CD4-positive, alpha-beta T cell treated with Interleukin-2 at 100 ng/mL for 4 hours (primary cell): Measurements from ENCODE around the gene ADAM22.

Experiments
- DNase-seq: peaks from one replicate; pipeline ENCODE4 v3.0.0-alpha.2; 2020; ENCODE audit warnings: low spot score

Gene ADAM22

DNA sequence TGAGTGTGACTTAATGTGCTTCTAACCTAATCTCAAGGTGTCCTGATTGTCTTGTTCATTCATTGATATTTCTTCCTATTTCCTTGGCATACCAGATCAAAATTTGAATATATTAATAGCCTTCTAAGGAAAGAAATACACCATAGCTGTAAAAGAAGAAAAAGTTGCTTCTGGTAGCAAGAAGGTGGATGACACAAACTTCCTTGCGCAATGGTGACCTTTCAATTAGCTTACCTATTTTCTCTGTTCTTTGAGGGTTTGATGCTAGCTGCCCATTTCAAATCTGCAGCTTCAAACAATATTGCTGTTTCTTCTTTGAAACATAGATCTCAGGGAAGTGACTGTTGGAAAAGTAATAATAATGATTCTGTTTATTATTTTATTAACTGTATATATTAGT is 108.8 kb downstream of the ADAM22 start:
- no peak for DNase-seq

DNA sequence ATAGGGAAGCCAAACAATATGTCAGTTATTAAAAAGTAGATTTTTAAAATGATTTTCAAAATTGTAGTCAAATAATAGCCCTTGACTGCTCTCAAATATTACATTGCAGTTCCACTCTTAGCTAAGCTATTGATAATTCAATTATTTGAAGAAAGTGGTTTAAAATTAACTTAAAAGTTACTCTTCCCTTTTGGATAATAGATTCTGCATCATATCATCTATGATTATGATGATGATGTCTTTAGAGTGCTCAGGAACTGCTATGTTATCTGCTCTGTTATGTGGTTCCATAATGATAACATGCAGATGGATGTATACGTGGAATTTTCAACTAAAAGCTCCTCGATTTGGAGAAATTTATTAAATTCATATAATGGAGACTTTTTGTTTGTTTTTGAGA is 110.0 kb downstream of the ADAM22 start:
- no peak for DNase-seq

DNA sequence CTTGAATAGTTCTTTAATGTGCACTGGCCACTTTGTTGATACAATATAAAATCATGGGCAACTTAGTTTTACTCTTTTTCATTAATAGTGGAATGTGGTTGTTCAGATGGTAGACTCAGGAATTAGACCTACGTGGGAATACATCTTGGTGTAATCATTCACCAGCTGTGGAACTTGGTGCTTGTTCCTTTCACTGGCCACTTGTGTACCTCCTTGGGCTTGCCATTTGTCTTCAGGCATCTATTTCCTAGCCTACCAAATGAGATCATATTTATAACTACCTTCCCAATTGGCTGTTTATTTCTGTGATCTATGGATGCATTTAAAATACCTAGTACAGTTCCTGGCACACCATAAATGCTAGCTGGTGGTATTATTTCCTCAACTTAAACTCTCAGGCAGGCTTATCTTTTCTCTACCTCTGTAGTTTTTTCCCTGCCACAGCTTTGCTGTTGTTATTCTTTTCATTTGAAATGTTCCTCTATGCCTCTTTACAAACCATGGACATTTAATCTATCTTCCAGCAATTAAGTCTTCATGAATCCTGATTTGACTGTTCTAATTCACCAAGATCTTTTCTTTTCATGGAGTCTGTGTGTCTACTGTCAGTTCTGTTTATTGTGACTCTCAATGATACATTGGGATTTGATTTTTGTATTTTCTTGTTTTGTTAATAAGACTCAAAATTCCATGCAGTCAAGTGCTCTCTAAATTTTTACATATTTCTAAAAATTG is 113.0 kb downstream of the ADAM22 start:
- no peak for DNase-seq

GRCh38 chr7:88057655-88058054 is 123.6 kb downstream of the ADAM22 start:
- DNase-seq, result no peak

- DNase-seq, result no peak
Observed at GRCh38 chr7:88062238-88062637, 128.2 kb downstream of the ADAM22 start.

- no peak for DNase-seq
Observed at GRCh38 chr7:88069093-88069492, 135.0 kb downstream of the ADAM22 start.

- no peak for DNase-seq
Observed at GRCh38 chr7:88071994-88072714, 138.1 kb downstream of the ADAM22 start.

- DNase-seq, result no peak
Observed at GRCh38 chr7:88072715-88073055, 138.6 kb downstream of the ADAM22 start.

- no peak for DNase-seq
Observed at GRCh38 chr7:88073626-88074025, 139.6 kb downstream of the ADAM22 start.

GRCh38 chr7:88075216-88075615 is 141.2 kb downstream of the ADAM22 start:
- no peak for DNase-seq

- no peak for DNase-seq
Observed at GRCh38 chr7:88083883-88084282, 149.8 kb downstream of the ADAM22 start.

DNA sequence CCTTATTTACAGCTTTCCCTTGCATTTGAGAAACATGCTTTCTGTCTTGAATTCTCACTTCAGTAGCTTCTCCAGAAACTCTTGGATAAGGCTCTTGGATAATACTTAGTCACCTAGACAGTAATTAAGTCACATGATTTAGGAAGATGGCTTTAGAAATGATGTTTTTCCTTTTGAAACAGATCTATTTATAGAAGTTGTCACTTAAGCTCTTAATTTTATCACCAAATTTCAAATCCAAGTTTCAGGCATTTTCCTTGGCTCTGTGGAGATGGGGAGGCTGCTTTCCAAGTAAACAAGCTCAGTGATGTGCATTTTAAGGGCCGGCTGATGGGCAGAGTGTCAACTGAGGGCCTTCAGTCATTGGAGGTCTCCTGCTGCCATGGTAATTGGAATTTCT is 155.5 kb downstream of the ADAM22 start:
- no peak for DNase-seq

DNA sequence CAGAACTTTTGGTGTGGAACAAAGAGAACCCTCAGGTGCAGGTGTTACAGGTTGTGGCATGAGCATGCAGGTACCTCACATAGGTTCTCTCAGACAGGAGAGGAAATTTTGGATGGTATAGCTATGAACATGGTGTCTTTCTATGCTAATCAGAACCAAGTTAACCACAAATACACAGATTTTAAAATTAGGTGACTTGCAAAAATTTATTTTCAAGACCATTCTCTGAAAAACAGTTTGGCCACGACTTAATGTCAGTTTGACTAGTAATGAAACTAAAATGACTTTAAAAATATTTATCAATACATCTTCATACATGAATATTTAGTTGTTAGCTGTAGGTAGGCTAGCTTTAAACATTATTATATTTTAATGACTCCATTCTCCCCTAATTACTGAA is 156.2 kb downstream of the ADAM22 start:
- DNase-seq, result no peak

- peak; percentile 3 for DNase-seq
Observed at GRCh38 chr7:88090671-88091070, 156.6 kb downstream of the ADAM22 start.

GRCh38 chr7:88091988-88092675 is 158.1 kb downstream of the ADAM22 start:
- DNase-seq, result no peak

GRCh38 chr7:88092676-88092999 is 158.6 kb downstream of the ADAM22 start:
- no peak for DNase-seq

DNA sequence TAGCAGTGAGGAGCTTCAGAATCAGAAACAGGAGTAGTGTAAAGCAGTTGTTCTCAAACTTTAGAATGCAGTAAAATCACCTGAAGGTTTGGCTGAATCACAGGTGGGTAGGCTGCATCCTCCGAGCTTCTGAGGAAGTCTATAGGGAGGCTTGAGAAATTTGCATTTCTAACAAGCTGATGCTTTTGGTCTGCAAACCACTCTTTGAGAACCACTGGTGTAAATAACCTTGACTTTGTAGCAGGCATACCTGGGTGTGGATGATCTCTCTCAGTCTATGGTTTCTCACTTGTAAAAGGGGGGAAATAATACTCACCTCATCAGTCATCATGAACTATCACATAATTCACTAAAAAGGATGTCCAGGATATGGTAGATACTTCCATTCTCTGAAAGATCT is 167.7 kb downstream of the ADAM22 start:
- DNase-seq, result no peak

DNA sequence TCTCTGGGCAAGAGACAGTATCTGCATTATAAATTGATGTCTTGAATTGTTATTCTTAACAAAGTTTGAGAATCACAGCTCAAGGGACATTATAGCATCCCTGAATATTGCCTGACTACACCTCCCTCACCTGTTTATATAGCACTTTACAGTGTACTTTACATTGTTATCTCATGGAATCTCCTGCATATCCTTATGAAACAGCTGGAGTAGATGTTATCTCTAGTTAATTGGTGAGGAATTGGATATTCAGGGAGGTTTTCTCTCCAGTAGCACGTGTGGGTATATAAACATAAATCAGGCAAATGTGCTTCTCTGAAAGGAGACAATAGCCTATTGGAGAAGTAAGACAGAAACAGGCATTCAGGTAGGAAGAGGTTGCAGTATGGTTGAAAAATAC is 168.6 kb downstream of the ADAM22 start:
- DNase-seq, result no peak

DNA sequence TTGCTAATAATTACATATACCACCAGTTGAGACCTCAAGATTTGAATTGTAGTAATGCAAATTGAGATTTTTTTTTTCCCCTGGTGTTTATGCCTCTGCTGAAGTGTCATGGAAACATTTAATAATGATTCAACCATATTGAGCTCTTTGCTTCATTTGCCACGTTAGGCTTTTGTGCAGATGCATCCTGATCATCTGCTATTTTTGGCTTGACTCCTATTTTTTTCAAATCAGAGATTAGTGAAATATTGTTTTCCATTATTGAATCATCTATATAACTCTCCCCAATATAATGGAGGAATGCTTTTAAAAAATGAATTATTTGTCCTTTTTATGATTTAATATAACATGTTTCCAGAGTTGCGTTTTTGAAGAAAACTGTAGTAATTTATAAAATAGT is 170.7 kb downstream of the ADAM22 start:
- no peak for DNase-seq

DNA sequence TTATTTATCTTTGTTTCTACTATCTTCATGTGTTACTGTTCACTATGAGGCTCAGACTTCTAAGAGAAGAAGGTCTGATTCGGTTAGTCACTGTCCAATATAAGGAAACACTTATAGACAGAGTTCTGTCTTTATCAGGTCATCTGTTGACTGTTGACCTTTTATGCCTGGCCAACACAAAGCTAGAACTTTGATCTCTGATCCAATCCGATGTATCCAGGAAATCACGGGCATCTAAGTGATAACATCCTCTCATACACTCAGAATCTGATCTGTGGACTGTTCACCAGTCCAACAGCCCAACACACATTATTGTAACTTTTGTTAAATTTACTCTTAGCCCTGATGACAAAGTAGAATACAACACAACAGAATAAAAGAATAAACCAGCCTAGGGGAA is 171.2 kb downstream of the ADAM22 start:
- no peak for DNase-seq

- no peak for DNase-seq
Observed at GRCh38 chr7:88106434-88106833, 172.4 kb downstream of the ADAM22 start.

GRCh38 chr7:88109612-88110011 is 175.6 kb downstream of the ADAM22 start:
- no peak for DNase-seq

GRCh38 chr7:88111140-88111743 is 177.2 kb downstream of the ADAM22 start:
- peak; percentile 33 for DNase-seq
